Measurements from ENCODE around the gene AGR3.
A peak's percentile ranks its signal among the peaks of the same experiment; 100 is the strongest.
"Not testable (repeated sequence)": the region's sequence is repeated elsewhere in the genome, so short reads cannot be mapped to it uniquely, and the experiment has no call there.

AGR3 gene

GRCh38 chr7:16889851-16890415 is 8.2 kb upstream of the AGR3 start:
- no peak for DNase-seq

DNA sequence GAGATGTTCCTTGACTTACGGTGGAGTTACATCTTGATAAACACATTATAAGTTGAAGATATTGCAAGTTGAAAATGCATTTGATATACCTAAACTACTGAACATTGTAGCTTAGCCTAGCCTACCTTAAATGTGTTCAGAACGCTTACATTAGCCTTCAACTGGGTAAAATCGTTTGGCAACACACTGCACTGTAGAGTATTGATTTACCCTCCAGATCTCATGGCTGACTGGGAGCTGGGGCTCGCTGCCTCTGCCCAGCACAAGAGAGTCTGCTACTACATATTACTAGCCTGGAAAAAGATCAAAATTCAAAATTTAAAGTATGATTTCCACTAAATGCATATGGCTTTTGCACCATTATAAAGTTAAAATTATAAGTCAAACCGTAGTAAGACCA is 7.5 kb upstream of the AGR3 start:
- DNase-seq = no peak

GRCh38 chr7:16883918-16884317 is 2.1 kb upstream of the AGR3 start:
- DNase-seq = no peak

GRCh38 chr7:16880554-16880953 is 1.2 kb downstream of the AGR3 start:
- DNase-seq = no peak

DNA sequence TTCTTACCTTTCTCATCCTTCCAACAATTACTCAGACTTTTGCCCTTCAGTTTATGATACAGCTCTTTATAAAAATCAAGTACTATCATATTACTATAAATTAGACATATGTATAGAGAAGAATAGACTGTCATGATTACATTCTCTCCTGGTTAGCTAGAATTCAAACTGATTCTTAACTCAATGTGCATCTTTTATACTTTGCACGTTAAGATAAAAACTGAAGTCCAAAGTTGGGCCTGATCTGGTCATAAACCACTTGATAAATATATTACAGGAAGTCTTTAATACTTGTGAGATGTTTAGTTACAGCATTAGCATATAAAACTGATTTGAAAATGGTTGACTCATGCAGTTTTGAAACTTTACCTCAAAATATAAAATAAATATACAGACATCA is 2.6 kb downstream of the AGR3 start:
- no peak for DNase-seq

GRCh38 chr7:16875861-16876260 is 5.9 kb downstream of the AGR3 start:
- DNase-seq = no peak

DNA sequence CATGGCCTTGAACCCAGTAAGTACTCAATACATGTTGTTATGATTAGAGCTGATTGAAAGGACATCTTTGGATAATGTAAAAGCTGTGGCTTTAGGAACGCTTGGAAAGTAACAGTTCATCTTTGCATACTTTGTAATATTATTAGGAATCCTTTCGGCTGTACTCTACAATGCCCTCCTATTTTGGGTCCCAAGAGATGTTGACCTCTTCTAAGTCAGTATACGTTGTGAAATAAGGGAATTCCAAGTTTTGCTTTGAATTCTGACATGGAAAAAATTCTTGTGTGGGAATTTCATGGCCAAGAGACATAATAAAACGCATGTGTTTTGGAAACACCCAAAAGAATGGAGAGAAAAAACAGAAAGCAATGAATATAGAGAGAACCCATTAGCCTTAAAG is 7.7 kb downstream of the AGR3 start:
- no peak for DNase-seq

DNA sequence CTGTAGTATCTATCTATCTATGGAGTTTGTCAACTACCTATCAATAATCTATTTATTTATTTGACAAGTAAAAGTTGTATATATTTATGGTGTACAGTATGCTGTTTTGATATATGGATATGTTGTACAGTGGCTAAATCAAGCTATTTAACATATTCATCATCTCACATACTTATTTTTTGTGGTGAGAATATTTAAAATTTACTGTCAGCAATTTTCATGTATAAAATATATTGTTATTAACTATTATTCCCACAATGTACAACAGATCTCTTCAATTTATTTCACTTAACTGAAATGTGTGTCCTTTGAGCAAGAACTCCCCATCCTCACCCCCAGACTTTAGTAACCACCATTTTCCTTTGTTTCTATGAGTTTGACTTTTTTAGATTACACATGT is 14.5 kb downstream of the AGR3 start:
- no peak for DNase-seq

DNA sequence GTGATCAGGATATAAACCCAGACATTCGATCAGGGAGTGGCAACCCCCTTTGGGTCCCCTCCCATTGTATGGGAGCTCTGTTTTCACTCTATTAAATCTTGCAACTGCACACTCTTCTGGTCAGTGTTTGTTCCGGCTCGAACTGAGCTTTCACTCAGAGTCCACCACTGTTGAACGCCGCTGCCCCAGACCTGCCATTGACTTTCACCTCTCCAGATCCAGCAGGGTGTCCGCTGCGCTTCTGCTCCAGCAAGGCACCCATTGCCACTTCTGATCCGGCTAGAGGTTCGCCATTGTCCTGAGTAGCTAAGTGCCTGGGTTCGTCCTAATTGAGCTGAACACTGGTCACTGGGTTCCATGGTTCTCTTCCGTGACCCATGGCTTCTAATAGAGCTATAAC is 28.6 kb downstream of the AGR3 start:
- DNase-seq = not testable (repeated sequence)

DNA sequence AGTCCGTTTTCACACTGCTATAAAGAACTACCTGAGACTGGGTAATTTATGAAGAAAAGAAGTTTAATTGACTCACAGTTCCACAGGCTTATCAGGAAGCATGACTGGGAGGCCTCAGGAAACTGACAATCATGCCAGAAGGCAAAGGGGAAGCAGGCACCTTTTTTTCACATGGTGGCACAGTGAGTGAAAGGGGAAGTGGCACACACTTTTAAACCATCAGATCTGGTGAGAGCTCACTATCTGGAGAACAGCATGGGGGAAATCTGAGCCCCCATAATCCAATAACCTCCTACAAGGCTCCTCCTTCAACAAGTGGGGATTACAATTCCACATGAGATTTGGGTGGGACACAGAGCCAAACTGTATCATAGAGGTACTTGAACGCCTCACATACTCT is 30.0 kb downstream of the AGR3 start:
- DNase-seq = peak in 1 of 2 donors; percentile 43

DNA sequence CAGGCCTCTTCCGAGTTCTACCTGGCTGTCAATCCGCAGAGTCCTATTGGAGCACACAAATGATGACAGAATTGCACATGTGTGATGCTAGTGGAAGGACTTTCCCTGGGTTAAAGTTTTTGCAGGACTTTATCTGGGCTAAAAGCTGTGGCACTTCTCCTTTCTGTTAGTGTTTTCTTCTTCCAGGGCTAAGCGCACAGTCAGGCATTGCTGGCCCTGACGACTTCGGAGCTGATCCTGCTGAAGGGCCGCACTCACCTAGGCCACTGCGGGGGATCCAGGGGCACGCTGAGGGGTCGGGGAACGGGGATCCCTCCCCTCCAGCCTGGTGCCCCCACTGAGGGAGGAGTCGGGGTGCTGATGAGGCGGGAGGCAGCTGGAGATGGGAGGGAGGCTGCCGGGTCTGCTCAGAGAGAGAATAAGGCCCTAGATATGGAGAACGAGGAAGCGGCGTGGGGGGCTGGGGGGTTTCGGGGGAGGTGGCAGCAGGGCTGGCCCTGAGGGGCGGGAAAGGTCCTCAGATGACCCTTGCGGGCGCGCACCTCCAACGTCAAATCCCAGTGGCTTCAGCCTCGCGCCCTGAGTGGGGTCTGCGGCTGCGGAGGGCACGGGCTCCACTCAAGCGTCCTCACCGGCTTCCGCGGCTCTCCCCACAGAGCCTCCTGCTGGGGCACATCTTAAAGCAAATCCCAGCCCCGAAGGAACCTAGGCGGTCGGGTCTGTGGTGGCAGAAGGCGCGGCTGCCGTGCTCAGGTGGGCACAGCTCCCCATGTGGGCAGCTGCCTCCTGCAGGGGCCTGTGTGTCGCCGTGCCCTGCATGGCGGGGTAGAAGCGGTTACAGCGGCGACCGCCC is 30.9 kb downstream of the AGR3 start:
- no peak for DNase-seq

DNA sequence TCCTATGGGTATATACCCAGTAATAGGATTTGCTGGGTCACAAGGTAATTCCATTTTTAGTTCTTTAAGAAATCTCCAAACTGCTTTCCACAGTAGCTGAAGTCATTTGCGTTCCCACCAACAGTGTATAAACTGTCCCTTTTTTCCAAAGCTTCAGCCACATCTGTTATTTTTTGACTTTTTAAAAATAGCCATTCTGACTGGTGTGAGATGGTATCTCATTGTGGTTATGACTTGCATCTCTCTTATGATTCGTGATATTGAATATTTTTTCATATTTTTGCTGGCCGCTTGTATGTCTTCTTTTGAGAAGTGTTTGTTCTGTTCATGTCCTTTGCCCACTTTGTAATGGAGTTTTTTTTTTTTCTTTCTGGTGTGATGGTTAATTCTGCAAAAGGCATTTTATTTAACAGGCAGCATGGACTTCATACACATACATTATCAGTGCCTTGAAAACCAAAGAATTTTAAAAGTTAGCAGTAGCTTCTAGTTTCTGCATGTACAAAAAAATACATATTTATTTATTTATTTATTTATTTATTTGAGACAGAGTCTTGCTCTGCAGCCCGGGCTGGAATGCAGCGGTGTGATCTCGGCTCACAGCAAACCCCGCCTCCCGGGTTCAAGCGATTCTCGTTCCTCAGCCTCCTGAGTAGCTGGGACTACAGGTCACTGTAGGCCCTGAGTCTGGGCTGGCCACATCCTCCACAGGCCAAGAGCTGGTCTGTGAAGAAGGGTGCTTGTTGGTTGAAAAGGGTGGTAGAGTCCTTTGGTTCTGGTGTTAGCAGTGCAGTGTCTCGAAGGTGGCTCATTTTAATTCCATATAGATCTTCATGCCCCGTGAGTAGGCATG is 32.3 kb downstream of the AGR3 start:
- no peak for DNase-seq

GRCh38 chr7:16847381-16847860 is 34.4 kb downstream of the AGR3 start:
- DNase-seq = no peak

DNA sequence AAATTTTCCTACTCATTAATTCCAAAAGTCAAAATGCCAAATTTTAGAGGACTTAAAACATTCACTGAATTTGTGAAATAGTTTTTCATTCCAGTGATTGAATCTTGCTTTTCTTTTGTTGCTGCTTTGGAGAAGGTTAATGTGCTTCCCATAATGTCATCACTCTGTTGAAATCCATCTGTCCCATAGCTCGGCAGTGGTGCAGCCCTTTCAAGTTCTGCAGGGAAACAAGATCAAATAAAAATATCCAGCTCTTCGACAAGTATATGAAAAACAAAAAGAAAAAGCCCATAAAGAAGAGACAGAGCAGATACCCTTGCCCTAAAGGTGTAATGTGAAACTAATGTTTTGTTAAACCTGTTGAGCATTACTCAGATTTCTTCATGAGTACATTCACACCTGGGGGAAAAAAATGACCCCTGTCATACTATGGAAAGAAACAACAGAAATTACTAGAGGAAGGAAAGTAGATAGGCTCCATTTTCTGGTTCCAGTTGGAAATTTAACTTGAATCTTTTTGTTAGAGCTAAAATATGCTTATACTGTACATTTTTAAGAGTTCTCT is 35.1 kb downstream of the AGR3 start:
- no peak for DNase-seq

DNA sequence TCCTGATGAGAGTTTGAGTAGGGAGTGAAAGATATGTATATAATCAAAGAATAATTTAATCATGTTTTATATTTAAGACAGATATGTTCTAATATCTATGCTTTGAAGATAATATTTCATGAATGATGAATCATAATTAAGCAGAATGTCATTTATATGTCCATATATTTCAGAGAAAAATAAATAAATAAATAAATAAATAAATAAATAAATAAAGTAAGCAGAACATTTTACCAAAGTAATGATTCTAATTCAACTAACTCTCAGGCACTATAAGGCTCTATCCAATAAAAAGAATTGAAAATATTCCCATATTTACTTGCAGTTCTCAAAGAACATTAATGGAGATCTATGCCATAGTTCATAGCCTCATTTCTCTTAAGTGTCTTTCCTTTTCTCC is 36.0 kb downstream of the AGR3 start:
- DNase-seq = no peak

DNA sequence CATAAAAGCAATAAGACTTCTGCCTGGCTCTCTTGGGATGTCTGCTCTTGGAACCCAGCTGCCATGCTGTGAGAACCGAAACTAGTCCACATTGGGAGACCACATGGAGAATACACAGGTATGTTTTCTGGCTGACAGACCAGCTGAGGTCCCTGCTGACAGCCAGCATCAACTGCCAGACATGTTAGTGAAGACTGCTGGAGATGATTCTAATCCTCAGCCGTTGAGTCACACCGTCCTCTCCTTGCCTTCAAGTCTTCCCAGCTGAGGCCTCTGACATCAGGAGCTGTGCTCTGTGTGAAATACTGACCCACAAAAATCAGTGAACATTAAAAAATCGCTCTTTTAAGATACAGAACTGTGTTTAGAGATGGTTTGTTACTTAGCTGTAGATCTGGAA is 40.1 kb downstream of the AGR3 start:
- no peak for DNase-seq

GRCh38 chr7:16840094-16840493 is 41.7 kb downstream of the AGR3 start:
- no peak for DNase-seq

- DNase-seq = no peak
Observed at GRCh38 chr7:16839646-16840045, 42.1 kb downstream of the AGR3 start.

GRCh38 chr7:16838891-16839290 is 42.9 kb downstream of the AGR3 start:
- DNase-seq = no peak

- DNase-seq = no peak
Observed at GRCh38 chr7:16838386-16838785, 43.4 kb downstream of the AGR3 start.

DNA sequence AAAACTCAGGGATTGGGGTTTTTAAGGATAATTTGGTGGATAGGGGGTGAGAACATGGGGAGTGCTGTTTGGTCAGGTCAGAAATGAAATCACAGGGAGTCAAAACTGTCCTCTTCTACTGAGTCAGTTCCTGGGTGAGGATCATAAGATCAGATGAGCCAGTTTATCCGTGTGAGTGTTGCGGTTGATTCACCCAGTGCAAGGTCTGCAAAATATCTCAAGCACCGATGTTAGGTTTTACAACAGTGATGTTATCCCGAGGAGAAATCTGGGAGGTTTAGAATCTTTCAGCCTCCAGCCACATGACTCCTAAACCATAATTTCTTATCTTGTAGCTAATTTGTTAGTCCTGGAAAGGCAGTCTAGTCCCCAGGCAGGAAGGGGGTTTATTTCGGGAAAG is 45.3 kb downstream of the AGR3 start:
- DNase-seq = no peak

GRCh38 chr7:16833373-16833772 is 48.4 kb downstream of the AGR3 start:
- no peak for DNase-seq

DNA sequence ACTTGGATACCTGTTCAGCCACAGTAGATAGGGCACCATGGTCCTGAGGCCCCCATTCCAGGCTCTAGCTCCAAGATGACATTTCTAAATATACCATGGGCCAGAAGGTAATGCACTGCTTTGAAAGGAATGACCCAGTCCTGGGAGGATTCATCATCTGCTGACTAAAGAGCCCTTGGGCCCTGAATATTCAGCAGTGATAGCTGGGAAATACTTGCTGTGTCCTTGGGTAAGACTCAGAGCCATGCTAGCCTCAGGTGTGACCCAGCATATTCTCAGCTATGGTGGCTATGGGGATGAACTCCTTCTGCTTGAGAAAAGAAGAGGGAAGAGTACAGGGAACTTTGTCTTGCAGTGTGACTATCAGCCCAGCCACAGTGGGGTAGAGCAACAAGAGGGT is 55.7 kb downstream of the AGR3 start:
- DNase-seq = no peak

All from CD4-positive, alpha-beta T cell treated with Interleukin-1 beta for 1 hour (primary cell).